Stimulated activated CD8-positive, alpha-beta memory T cell treated with anti-CD3 and anti-CD28 coated beads, Interleukin-2, amount 100 ng/mL, for 1 hour (primary cell): ENCODE measurements around the gene SERPINH1.

ENCODE experiments used
- DNase-seq, 2 donors: peaks; one replicate each; pipeline ENCODE4 v3.0.0-alpha.2; 2020; ENCODE audit warnings: low read depth in 2 of 2

Gene SERPINH1

GRCh38 chr11:75555079-75555811, 6.8 kb upstream of the SERPINH1 start:
- no peak for DNase-seq

GRCh38 chr11:75556275-75556674, 5.8 kb upstream of the SERPINH1 start:
- DNase-seq = no peak

GRCh38 chr11:75557666-75558494, 4.2 kb upstream of the SERPINH1 start:
- no peak for DNase-seq

- no peak for DNase-seq
Observed at GRCh38 chr11:75558939-75559843, 2.9 kb upstream of the SERPINH1 start.

GRCh38 chr11:75560644-75561043, 1.4 kb upstream of the SERPINH1 start:
- no peak for DNase-seq

GRCh38 chr11:75561426-75562047, 516 bp upstream of the SERPINH1 start:
- DNase-seq = no peak

GRCh38 chr11:75562836-75563484, 907 bp downstream of the SERPINH1 start:
- DNase-seq = no peak

- DNase-seq = no peak
Observed at GRCh38 chr11:75563501-75563977, 1.5 kb downstream of the SERPINH1 start.

- DNase-seq = no peak
Observed at GRCh38 chr11:75563978-75564552, 2.0 kb downstream of the SERPINH1 start.

GRCh38 chr11:75565221-75565814, 3.3 kb downstream of the SERPINH1 start:
- no peak for DNase-seq

- no peak for DNase-seq
Observed at GRCh38 chr11:75565916-75566762, 4.1 kb downstream of the SERPINH1 start.

- DNase-seq = no peak
Observed at GRCh38 chr11:75566763-75567279, 4.8 kb downstream of the SERPINH1 start.

- DNase-seq = no peak
Observed at GRCh38 chr11:75567971-75568370, 5.9 kb downstream of the SERPINH1 start.

- DNase-seq = no peak
Observed at GRCh38 chr11:75568616-75569219, 6.7 kb downstream of the SERPINH1 start.

- DNase-seq = no peak
Observed at GRCh38 chr11:75570559-75571139, 8.6 kb downstream of the SERPINH1 start.

- DNase-seq = no peak
Observed at GRCh38 chr11:75571625-75572024, 9.6 kb downstream of the SERPINH1 start.

GRCh38 chr11:75572744-75573143, 10.7 kb downstream of the SERPINH1 start:
- no peak for DNase-seq
